ENCODE results near the gene FGFRL1. TPM values are rescaled to one million over a fixed set of nuclear protein-coding genes. Genes with fewer than 3 reads are reported as not detected.

FGFRL1 gene
- total and polyA plus RNA-seq, 8 donors: 15.4 to 42.8 (median 31.1) TPM

- H3K9me3 ChIP-seq: no peaks in the 10 kb centered on the region
- H3K4me1 ChIP-seq: peaks cover 6 to 15% (median 11%) of the 10 kb centered on the region in 3 donors
- no peak for TF ChIP-seq CTCF (IDR thresholded peaks at IDR 0.05)
- FAIRE-seq (no peak), DNase-seq (peak in 1 of 6 donors; percentile 51), ATAC-seq (no peak)
- intact Hi-C loops (cut with DNase I): no loop called here
- peaks cover 0 to 18% (median 5%) of the 10 kb centered on the region in 4 donors for H3K27me3 ChIP-seq
- no peak overlapping the region for H3K27ac ChIP-seq
- WGBS, 2 donors: 46 to 56% methylated on average over 16 to 18 of the region's 18 CpGs
- no peak overlapping the region for H3K4me3 ChIP-seq
- H3K36me3 ChIP-seq: no peaks in the 10 kb centered on the region
Measured at GRCh38 chr4:999882-1000425, 11.5 kb upstream of the FGFRL1 start.

- Histone ChIP-seq H3K9me3 (no peaks in the 10 kb centered on the region), H3K27ac (no peak overlapping the region), H3K4me3 (no peak overlapping the region), H3K36me3 (no peaks in the 10 kb centered on the region), H3K27me3 (peaks cover 0 to 18% (median 5%) of the 10 kb centered on the region in 4 donors), H3K4me1 (peaks cover 6 to 15% (median 11%) of the 10 kb centered on the region in 3 donors)
- intact Hi-C loops (cut with DNase I): no loop called here
- no peak for ATAC-seq
- 78 to 83% methylated on average over 14 to 15 of the region's 15 CpGs for WGBS, 2 donors
- no peak for TF ChIP-seq CTCF (IDR thresholded peaks at IDR 0.05)
- DNase-seq: peak in 2 of 6 donors; percentile 39 to 85
- FAIRE-seq: no peak
Measured at GRCh38 chr4:1000686-1001260, 10.7 kb upstream of the FGFRL1 start.

GRCh38 chr4:1001561-1002130, 9.8 kb upstream of the FGFRL1 start:
- 30 to 45% methylated on average over 32 to 48 of the region's 48 CpGs for WGBS, 2 donors
- peaks cover 0 to 18% (median 5%) of the 10 kb centered on the region in 4 donors for H3K27me3 ChIP-seq

GRCh38 chr4:1002131-1002630, 9.2 kb upstream of the FGFRL1 start:
- TF ChIP-seq CTCF (IDR thresholded peaks at IDR 0.05): no peak
- peak in 2 of 6 donors; percentile 69 to 83 for DNase-seq
- no peak overlapping the region for H3K27ac ChIP-seq
- H3K9me3 ChIP-seq: no peaks in the 10 kb centered on the region
- peak overlapping the region in 1 of 4 donors; percentile 10 for H3K4me3 ChIP-seq
- peaks cover 0 to 18% (median 5%) of the 10 kb centered on the region in 4 donors for H3K27me3 ChIP-seq
- no peaks in the 10 kb centered on the region for H3K36me3 ChIP-seq
- peaks cover 6 to 15% (median 11%) of the 10 kb centered on the region in 3 donors for H3K4me1 ChIP-seq
- WGBS, 2 donors: 3 to 4% methylated on average over 41 to 54 of the region's 54 CpGs
- intact Hi-C loops (cut with DNase I): no loop called here
- ATAC-seq: peak; percentile 40 to 67 (median 60)
- no peak for FAIRE-seq

More at GRCh38 chr4:1001561-1002130, 9.8 kb upstream of the FGFRL1 start:
- peak in 2 of 6 donors; percentile 34 to 77 for DNase-seq
- no peak overlapping the region for H3K27ac ChIP-seq
- H3K4me1 ChIP-seq: peaks cover 6 to 15% (median 11%) of the 10 kb centered on the region in 3 donors
- no peaks in the 10 kb centered on the region for H3K36me3 ChIP-seq
- H3K9me3 ChIP-seq: no peaks in the 10 kb centered on the region
- no peak for TF ChIP-seq CTCF (IDR thresholded peaks at IDR 0.05)
- no peak overlapping the region for H3K4me3 ChIP-seq
- FAIRE-seq: no peak
- intact Hi-C loops (cut with DNase I): no loop called here
- ATAC-seq: no peak
